Measurements from ENCODE around the gene SLC25A24.

The SLC25A24 gene

GRCh38 chr1:108096089-108096488 is 104.1 kb downstream of the SLC25A24 start:
- no peak for DNase-seq (ENCODE audit: low read depth)

- DNase-seq (ENCODE audit: low read depth) = no peak
These were observed 110.7 kb downstream of the SLC25A24 start for GRCh38 chr1:108089477-108089876.

GRCh38 chr1:108085628-108086027 is 114.5 kb downstream of the SLC25A24 start:
- no peak for DNase-seq (ENCODE audit: low read depth)

GRCh38 chr1:108084866-108085477 is 115.2 kb downstream of the SLC25A24 start:
- no peak for DNase-seq (ENCODE audit: low read depth)

All from iris pigment epithelial cell (primary cell).